ENCODE data around the gene MPO. TPM values are rescaled to one million over a fixed set of nuclear protein-coding genes. Genes with fewer than 3 reads are reported as not detected.

MPO gene
- total and polyA plus RNA-seq, 2 of the 8 experiments (the other 6 are each of a cell fraction or from before 2014, with no cell fraction given) = 0.06 to 0.74 TPM

GRCh38 chr17:58326609-58327362, 46.1 kb upstream of the MPO start (continued):
- no peak for TF ChIP-seq GABPA (IDR thresholded peaks at IDR 0.05; ENCODE audit: borderline replicate concordance, insufficient read depth, low read length)
